Activated CD4-positive, CD25-positive, alpha-beta regulatory T cell treated with anti-CD3 and anti-CD28 coated beads, Interleukin-2, amount 50 U/mL, for 16 hours (primary cell): ENCODE measurements around the gene PAPSS2.

ENCODE experiments used
- DNase-seq: peaks from one replicate; pipeline ENCODE4 v3.0.0-alpha.2; 2020; ENCODE audit warnings: low read depth, low spot score

The PAPSS2 gene

DNA sequence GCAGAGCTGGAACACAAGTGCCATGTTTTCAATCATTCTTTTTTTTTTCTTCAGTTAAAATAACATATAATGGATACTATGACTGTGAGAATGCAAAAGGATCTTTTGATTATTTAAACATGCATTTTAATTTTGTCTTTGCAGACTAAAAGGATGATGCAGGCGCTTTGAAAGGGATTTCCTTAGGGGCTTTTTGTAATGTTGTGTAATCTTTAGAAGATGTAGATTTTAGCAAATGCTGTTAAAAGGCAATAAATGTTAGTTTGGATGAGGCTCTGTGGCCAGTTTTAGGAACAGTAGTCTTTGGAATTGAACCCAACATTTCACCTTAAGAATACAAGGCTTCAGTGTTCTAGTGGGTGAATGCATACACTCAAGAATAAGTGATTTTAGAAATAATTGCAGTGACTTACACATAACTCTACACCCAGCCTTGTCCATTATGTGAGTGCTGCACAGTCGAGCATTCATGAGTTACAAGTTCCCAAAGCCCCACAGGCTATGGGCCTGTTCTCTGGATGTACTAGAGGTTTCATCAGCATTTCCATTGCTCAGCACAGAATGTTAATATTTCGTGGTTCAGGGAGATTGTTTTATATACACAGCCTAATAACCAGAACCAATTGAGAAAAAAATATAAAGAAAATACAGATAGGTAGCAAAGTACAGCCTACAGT is 11.6 kb downstream of the PAPSS2 start:
- no peak for DNase-seq

DNA sequence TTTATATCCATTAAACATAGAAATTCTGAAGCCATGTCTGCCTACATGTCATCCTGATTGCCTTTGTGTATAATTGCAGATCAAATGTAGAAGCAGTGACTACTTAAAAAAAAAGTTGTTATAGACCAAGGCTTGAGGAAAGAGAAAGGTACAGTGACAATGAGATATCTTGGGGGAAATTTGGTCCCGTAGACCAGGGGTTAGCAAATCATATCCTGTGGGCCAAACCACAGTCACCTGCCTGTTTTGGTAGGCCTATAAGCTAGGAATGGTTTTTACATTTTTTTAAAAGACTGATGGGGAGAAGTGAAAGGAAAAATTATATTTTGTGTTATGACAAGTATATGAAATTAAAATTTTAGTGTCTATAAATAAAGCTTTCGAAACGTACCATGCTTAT is 12.9 kb downstream of the PAPSS2 start:
- DNase-seq, result no peak

DNA sequence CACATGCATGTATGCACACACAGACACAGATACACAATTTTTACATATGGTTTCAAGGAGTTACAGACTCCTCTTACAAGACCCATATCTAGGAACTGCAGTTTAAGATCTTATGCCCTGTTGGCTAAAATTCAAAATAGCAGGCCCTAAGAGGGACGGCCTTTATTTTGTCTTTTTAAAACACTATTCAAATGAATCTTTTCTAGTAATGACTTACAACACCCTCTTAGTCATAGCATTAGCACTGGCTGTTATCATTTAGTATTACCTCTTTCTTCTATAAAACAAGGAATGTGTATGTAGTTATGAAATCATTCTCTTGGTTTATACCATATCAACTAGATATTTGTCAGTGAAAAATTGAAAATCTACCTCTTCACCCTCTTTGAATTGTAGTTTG is 15.3 kb downstream of the PAPSS2 start:
- DNase-seq, result no peak

DNA sequence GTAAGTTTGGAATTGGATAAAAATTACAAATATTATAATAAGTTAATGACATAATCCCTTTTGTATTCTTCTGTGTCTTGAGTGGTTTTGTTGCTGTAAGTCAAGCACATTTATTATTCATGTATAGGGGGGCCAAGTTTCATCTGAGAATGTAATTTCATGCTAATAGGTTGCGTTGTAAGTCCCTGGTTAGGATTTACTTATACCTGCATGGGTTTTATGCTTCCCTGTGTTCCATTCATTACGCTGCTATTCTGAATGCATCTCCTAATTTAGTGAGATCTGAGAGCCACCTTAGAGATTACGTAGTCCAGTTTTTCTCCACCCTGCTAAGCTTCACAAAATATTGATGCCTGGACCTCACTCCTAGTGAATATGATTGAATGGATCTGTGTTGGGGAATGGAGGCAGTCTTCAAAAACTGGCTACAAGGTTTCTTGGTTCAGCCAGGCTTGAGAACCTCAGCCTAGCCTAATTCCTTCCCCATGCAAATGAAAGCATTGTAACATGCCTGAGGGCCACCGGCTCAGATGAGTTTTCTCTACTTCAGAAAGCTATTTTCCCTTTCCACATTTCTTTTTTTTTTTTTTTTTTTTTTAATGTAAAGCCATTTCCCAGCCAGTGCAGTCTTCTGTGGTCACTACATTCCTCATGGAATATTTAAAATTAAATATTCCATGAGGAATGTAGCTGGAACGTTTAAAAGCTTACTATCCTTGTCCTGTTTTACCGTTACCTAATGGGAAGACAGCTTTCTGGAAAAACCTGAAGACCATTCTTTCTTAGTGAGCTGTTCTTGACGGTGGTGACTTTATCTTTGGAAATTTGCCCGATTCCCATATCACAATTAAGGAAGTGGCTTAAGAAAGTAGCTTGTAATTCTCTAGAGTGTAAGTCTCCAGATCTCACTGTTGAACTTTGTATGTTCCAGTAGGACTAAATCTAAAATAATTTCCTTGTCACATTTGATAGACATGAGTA is 16.0 kb downstream of the PAPSS2 start:
- no peak for DNase-seq

DNA sequence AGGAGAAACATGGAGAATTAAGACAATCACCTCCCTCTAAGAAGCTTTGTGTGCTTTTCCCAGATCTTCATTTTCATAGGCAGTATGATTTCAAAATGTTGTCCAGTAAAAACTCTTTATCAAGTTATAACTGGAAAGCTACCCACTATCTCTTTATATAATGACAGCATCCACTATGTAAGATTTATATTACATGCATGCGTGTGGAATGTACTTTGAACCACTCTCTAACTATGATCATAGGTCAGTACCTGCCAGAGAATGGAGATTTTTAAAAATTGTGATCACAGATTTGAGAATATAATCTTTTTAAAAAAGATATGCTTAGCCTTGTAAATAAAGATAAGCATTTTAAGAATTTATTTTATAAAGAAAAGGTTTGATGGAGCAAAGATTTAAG is 17.9 kb downstream of the PAPSS2 start:
- DNase-seq, result no peak

DNA sequence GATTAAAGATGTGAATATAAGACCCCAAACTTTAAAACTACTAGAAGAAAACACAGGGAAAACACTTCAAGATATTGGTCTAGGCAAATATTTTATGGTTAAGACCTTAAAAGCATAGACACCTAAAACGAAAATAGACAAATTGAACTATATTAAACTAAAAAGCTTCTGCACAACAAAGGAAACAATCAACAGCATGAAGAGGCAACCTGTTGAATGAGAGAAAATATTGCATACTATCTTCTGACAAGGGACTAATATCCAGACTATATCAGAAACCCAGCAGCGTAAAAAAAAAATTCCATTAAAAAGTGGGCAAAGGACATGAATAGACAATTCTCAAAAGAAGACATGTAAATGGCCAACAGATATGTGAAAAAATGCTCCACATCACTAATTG is 18.6 kb downstream of the PAPSS2 start:
- DNase-seq, result no peak

DNA sequence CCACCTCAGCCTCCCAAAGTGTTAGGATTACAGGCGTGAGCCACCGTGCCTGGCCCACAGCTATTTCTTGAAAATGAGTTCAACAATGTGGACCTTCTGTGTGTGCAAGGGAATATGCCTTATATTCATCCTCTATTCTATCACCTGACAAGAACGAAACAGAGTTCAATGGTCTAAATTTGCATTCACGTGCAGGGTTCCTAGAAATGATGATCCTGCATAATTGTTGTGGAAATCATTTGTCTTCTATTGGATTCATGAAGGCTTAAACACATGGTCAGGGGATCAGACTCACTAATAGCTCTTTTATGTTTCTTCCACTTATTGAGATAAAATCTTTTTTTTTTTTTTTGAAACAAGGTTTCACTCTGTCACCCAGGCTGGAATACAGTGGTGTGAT is 23.7 kb downstream of the PAPSS2 start:
- no peak for DNase-seq

DNA sequence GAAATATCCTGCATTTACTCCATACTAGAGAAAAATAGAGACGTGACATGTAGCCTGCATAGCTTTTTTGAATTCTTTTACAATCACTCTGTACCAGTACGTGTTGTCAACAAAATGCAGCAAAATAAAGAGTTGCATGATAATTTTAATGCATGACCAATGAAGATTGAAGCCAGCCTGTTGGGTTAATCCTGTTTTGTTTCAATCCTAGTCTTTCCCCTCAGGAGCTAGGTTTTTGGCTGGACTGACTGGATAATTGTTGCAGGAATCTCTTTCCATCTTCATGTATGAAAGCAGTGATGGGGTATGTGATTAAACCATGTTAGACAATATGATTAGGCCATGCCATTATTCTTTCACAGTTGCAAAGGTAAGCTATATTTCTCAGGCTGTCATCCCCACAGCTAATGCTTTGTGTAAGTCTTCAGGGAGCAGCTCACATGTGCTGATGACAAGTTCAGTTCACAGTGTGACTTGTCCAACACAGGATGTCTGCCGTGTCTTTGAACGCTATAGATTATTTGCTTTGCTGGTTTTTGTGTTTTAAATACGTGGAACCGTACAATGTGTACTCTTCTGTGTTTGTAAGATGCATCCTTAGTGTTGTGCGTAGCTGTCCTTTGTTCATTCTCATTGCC is 24.4 kb downstream of the PAPSS2 start:
- DNase-seq, result no peak

DNA sequence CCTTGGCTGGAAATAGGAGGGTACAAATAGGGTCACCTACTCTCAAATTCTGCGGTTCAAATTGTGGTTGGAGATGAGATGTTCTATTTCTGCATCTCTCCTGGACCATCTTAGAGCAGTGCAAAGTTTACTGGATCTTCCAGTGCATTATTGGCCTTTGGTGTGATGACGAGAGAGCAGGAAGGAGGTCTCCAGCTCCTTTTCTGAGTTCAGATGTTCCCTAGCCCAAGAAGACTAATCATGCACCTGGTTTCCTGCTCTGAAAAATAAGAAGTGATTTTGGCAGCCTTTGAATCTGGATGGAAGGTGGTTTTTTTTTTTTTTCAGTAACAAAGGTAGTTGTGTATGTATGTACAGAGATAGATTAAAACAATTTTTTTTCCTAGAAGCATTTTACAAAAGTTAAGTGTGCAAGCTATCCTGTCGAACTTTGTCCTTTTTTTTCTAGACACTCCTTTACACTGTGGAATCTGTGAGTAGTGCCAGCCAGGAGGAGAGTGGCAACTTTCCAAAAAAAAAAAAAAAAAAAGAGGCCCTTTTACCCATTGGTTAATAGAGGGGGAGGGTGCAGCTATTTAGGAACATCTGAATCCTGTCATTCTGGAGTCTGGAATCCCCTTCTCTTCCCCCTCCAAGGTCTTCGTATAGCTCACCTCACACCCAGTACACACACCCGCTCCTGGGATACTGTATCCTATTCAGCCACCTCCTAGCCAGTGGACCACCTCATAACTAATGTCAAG is 26.3 kb downstream of the PAPSS2 start:
- no peak for DNase-seq

DNA sequence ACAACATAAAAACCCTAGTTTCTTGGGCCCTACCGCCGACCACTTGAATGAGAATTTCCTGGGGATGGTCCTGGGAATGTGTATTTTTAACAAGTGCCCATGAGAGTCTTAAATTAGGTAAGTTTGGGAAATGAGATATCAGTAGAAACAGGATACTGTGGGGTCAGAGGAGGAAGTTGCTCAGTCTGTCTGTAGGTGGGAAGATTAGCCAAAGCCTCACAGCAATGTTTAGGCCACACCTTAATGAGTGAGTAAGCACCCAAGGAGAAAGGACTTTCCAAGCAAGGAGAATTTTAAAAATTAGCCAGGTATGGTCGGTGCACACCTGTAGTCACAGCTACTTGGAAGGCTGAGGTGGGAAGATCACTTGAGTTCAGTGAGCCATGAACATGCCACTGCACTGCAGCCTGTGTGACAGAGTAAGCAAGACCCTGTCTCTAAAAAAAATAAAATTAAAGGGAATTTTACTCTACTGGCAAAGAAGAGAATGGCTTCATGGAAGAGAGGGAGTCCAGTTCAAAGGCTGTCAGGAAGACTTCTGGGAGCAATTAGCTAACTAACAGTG is 31.9 kb downstream of the PAPSS2 start:
- DNase-seq, result no peak

DNA sequence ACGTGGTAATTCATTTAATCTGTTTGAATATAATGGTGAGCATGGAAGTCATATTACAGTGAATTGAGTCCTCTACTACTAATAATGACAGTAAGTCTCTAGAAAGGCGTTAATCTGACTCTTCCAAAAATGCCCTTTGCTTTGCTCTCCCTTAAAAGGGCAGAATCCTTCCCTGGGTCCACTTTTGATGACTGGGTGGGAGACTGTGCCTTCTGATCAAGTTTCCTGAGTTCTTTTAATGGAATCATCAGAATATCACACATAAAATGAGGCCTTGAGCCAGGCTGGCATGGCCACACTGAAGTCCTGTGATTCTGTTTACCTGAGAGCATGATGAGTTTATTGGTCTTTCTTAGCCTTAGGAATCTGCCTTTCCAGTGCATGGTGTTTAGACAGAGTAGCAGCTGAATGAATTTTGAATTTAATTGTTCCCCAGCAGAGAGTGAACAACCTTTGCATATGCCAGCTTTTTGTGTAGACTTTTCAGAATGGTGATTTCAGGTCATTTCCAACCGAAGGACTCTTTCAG is 33.3 kb downstream of the PAPSS2 start:
- DNase-seq, result no peak

DNA sequence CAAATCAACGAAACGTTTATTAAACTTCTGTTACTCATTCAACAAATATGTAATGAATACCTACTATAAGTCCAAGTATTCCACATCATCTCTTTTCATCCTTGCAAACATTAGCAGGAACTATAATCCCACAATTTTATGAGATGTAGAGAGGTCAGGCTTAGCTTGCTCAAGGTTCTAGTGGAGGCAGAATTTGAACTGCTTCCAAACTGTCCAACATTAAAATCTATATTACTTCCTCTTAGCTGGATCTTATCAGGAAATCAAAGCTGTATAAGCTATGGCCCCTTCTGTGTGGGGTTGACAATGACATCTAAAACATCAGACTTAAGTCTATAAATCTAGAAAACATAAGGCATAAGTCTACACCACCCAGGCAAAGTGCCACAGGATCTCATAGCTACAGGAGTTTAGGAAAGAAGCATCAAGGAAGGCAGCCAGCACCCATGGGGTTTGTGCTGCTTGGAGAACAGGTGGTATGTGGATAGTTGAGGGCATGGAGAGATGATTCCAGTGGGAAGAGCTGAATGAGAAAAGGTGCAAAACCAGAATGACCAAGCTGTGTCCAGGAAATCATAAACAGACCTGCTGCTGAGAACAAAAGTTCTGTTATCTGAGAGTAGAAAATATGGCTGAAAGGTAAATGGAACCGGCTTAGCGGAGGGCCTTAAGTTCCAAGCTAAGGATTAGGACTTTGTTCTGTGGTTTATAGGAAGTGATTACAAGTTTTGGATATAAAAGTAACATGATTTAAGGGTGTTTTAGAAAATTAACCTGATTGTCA is 34.5 kb downstream of the PAPSS2 start:
- DNase-seq, result no peak

DNA sequence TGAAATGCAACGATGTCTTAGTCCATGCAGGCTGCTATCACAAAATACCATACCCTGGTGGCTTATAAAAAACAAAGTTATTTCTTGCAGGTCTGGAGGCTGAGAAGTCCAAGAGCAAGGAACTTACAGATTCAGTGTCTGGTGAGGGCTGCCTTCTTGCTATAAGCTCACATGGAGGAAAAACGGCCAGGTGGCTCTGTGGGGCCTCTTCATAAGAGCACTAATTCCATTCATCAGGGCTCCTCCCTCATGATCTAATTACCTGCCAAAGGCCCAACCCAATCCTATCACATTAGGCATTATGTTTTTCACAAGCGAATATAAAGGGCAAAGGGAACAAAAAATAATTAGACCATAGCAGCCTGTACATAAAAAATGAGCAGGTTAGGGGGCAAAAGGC is 35.4 kb downstream of the PAPSS2 start:
- no peak for DNase-seq

DNA sequence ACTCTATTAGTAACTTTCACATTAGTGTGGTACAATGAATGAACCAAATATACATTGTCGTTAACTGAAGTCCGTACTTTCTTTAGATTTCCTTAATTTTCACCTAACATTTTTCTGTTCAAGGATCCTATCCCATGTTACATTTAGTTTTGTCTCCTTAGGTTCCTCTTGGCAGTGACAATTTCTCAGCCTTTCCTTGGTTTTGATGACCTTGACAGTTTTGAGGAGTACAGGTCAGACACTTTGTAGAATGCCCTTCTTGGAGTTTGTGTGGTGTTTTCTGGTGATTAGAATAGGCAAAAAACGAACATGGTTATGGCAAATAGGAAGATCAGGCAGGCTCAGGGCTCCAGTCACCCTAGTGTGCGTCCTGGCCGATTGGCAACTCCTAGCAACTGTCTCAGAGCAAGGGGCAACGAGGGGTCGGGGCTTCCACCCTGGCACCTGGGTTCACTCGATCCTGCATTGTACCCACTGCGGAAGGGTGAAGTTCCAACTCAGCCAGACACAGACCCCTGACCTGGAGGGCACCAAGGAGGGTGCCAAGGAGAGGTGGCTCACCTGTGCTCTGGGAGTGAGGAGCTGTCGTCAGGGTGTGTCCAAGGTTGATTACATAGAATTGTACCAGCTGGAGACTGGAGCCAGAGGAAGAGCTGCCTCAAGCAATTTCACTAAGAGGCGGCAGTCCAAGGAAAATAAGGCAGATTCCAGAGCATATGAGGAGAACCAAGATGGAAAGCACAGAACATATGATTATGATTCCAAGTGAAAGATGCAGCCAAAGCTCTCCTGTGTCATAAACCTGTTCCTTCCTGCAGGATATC is 37.5 kb downstream of the PAPSS2 start:
- no peak for DNase-seq

DNA sequence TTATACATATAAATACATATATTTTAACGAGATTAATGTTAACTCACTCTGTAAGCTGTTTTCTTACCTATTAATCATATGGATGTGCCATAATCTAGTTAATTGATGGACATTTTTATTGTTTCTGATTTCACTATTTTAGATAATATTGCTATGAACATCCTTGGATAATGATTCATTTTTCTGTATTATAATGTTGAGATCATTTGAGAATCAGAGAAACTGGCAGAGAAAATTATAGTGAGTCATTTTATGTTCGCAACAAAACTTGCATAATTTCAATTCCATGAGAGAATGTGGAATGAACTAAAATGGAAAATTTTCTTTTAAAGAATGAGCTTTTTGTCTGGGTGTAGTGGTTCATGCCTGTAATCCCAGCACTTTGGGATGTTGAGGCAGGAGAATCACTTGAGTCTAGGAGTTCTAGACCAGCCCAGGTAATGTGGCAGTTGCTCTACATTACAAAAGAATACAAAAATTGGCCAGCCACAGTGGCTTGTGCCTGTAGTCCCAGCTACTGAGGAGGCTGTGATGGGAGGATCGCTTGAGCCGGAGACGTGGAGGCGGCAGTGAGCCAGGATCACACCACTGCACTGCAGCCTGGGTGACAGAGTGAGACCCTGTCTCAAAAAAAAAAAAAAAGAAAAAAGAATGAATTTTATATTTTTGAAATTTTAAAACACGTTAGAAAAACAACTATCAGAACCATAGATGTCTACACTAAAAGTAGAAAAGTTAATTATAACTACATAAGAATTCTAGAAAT is 40.5 kb downstream of the PAPSS2 start:
- no peak for DNase-seq

DNA sequence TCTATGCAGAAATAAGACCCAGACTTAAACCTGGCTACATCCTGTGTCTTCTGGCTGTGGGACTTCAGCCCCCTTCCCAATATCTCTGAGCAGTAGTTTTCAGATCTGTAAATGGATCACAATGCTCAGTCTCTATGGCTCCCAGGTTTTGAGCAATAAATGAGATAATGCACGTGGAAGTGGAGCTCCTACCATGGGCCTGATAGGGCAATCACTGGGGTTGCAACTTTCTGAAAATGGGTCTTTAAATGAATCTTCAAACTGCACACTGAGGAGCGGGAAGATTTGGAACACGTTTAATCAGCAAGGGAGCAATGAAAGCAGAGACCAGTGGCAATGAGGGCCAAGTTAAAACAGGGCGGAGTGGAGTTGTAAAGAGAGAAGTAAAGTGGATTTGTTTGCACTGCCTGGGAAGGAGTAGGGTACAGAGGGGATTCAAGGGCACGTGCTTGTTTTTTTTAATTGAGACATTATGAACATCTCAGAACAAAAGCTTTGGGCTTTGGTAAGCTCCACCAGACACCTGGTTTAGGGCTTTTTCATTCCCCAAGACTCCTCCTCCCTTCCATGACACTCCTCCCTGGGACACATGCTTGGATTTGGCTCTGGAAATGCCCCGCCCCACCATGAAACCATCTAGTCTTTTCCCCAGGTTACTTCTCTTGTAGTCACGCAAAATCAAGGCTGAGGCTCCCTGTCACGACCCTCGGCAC is 42.7 kb downstream of the PAPSS2 start:
- DNase-seq, result no peak

DNA sequence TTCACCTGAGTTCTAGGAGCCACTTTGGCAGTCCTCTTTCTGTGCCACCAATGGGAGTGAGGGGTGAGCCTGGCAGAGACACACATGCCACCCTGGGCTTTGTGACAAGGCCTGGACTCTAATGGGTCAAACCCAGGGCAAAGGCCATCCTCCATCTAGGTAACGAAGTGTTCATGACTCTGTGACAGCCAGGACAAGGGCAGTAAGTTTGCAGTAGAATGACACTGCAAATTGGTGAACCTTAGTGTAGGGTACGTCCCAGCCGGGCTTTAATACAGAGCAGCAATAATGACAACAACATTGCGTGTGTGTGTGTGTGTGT is 43.3 kb downstream of the PAPSS2 start:
- no peak for DNase-seq

DNA sequence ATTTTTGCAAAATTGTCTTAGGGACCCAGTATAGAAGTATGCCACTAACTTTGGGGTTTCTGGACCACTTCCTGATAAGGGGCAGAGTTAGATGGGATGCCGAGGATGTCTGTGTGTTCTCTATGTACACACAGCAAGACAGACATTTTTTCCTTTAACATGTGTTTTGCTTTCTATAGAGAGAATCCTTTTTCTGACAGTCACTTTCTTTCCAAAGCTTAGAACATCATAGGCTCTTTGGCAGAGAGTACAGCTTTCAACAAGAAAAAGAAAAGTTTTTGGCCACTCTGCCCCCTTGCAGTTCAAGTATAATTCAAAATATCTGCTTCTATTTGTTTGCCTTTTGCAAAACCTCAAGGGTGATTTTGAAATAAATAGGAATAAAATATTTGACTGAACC is 44.1 kb downstream of the PAPSS2 start:
- DNase-seq, result no peak
